Measurements from ENCODE around the gene TBC1D3B.
"Not testable (repeated sequence)": the region's sequence is repeated elsewhere in the genome, so short reads cannot be mapped to it uniquely, and the experiment has no call there.

TBC1D3B gene

DNA sequence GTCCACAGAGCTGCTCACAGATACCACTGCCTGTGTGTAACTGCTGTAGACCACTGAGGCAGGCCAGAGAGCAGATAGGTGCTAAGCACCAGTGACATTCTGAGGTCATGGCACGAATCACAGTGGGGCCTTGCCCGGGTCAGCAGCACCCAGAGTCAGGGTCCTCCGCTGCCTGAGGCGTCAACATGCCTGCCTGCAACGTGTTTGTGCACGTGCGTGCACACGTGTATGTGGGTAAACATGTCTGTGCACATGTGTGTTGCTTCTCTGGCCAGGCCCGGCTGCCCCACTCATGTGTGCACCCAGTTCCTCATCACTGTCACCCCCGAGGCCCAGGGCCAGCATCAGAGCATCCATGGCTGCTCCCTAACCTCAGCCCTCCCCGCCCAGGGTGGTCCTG is at the start of gene TBC1D3B:
Gene TBC1D3B (minus strand): TSS at position 101 of the 400 bp plus-strand sequence. CDS start 1,586 bp downstream, outside the sequence.
- not testable (repeated sequence) for DNase-seq

GRCh38 chr17:36222967-36223366 is 46.5 kb upstream of the TBC1D3B start:
- not testable (repeated sequence) for DNase-seq

- not testable (repeated sequence) for DNase-seq
These were observed 45.2 kb upstream of the TBC1D3B start for GRCh38 chr17:36221581-36222100.

- not testable (repeated sequence) for DNase-seq
These were observed 44.5 kb upstream of the TBC1D3B start for GRCh38 chr17:36220737-36221580.

DNA sequence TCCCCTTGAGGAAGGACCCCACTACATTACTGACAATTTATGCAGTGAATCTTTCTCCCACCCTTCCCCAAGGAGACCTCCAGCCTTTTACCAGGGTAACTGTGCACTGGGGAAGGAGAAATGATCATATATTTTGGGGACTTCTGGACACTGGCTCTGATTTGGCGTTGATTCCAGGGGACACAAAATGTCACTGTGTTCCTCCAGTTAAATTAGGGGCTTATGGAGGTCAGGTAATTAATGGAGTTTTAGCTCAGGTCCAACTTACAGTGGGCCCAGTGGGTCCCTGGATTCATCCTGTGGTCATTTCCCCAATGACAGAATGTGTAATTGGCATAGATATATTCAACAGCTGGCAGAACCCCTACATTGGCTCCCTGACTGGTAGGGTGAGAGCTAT is 43.1 kb upstream of the TBC1D3B start:
- DNase-seq, result not testable (repeated sequence)

- not testable (repeated sequence) for DNase-seq
These were observed 39.2 kb upstream of the TBC1D3B start for GRCh38 chr17:36215406-36216308.

GRCh38 chr17:36214918-36215317 is 38.5 kb upstream of the TBC1D3B start:
- no peak for DNase-seq

GRCh38 chr17:36213695-36214094 is 37.3 kb upstream of the TBC1D3B start:
- DNase-seq, result no peak

DNA sequence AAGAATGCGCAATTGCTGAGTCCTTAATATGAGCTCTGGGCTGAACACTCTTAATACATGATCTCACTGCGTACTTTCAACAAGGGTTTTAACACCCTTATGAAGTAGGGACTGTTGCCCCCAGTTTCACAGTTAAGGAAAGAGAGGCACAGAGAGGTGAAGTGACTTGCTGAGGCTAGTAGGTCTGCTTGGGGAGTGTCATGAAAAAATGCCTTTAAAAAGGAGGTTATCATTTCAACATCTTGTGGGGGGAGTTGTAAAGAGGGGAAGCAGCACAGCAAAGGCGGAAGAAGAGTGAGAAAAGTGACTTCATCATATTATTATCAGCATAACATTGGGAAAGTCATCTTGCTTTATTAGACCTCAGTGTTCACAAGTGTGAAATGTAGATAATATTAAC is 36.5 kb upstream of the TBC1D3B start:
- DNase-seq, result no peak

- no peak for DNase-seq
These were observed 35.8 kb upstream of the TBC1D3B start for GRCh38 chr17:36212272-36212605.

DNA sequence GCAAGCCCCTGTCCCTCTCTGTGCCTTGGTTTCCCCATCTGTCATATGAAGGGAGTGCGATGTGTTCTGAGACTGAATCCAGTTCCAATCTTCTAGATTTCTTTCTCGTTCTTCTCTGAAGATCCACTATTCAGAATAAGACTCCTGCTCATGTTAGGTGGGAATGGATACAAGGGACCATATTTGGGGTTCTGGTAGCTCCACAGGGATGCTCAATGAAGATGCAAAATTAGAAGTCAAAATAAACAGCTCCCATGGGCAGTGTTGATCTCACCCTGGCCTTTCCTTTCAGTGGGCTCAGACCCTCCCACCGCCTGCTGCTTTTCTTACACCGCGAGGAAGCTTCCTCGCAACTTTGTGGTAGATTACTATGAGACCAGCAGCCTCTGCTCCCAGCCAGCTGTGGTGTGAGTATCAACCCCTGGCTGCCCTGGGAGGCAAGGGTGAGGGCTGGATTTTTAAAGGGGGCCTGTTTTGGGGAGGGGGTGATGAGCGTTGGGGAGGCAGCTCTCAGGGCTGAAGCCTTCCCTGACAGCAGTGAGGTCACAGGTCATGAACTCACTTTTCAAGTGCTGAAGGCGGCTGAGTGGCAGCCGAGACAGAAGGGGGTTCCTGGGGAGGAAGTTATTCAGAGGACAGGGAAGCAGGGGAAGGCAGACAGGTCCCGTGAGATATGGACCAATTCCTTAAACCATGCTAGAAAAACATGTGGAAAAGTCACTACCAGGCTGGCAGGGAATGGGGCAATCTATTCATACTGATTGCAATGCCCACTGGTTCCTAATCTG is 35.2 kb upstream of the TBC1D3B start:
- not testable (repeated sequence) for DNase-seq

DNA sequence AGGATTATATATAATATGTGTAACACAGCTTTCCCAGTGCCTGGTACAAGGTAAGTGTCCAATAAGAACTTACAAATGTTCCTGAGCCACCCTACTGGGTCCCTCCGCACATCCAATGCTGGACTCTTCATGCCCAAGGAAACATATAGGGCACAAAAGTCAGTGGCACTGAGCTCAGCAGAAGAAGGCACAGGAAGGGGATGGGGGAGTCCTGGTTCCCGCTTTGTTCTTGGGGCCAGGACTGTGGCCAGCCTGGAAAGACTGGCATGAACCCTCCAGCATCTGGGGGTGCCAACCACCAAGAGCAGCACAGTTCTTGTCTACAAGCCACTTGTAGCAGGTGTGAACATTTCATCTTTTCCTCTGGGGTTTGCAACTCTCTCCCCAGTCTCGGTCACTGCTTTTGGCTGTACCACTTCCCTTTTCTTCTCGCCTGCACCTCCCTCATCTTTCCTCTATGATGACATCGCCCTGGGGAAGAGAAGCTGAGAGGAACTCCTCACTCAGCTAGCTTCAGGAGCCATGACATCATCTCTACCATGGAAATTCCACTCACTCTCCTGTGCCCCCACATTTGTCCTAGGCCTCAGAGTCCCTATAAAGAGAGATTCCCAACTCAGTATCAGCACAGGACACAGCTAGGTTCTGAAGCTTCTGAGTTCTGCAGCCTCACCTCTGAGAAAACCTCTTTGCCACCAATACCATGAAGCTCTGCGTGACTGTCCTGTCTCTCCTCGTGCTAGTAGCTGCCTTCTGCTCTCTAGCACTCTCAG is 34.2 kb upstream of the TBC1D3B start, which contains the start of gene CCL4L2:
Gene CCL4L2 (plus strand): TSS at position 625 of the 773 bp plus-strand sequence.
- DNase-seq, result not testable (repeated sequence)

GRCh38 chr17:36209575-36209974 is 33.1 kb upstream of the TBC1D3B start:
- no peak for DNase-seq

GRCh38 chr17:36207383-36207782 is 30.9 kb upstream of the TBC1D3B start:
- DNase-seq, result not testable (repeated sequence)

GRCh38 chr17:36206486-36206821 is 30.0 kb upstream of the TBC1D3B start:
- not testable (repeated sequence) for DNase-seq

- no peak for DNase-seq
These were observed 29.4 kb upstream of the TBC1D3B start for GRCh38 chr17:36205637-36206485.

DNA sequence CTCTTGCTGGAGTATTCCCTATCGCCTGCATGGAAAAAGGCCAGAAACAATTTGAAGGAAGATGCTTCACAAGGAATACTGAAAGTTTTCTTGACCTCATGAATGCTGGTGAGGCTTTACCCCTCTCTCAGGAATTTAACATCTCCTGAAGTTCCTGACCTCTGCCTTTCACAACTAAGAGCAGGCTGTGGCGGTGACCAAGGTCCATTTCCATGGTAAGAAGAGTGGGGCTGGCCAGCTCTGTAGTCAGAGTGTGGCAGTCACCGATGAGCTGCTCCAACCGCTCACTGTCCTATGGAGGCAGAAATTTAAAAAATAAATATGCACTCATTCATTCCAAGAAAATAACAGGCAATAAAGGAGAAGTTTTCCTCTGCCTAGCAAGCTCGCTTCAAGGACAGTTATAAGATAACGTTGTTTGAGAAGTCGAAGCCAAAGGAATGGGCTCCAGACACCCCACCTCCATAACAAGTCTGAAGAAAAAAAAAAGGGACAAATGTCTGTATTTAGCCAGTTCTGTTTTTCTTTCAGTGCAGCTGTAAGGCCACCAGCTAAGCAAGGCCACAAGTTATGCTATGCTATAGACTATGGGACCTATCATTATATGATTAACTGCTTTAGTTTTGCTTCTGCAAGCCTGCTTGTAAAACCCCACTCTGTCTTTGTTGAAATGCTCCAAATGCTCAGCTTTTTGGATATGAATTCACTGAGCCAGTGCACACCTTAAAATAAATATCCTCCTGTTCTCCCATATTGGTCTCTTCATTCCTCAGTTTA is 28.5 kb upstream of the TBC1D3B start:
- DNase-seq, result no peak

DNA sequence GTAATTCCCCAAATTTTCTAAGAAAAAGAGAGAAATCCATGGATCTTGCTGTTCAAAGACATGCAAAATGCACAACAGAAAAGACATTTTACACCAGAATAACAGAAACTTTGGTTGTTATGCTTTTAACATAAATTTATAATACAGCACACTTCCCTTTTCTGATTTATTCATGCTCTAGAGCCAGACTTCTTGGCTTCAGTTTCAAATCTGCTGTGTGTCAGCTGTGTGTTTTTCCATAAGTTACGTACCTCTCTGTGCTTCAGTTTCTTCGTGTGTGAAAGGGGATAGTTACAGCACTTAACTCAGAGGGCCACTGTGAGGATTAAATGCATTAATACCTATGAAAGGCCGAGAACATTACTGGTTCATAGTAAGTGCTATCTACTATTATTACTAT is 26.9 kb upstream of the TBC1D3B start:
- no peak for DNase-seq

- DNase-seq, result not testable (repeated sequence)
These were observed 25.1 kb upstream of the TBC1D3B start for GRCh38 chr17:36201506-36201905.

DNA sequence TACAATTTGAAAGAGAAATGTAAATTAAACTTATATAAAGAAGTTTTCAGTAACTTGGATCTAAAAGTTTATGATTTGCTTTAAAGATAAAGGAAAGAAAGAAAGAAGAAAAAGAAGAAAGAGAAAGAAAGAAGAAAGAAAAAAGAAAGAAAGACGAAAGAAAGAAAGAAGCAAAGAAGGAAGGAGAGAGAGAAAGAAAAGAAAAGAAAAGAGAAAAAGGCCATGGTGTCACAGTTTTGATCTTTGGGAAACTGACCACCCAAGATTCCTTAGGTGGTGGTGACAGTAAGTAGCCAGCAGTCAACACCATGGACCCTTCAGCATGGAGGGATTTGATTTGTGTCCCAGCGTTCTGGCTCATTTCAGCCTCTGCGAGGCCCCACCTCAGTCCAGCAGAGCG is 24.7 kb upstream of the TBC1D3B start:
- DNase-seq, result not testable (repeated sequence)
